NB4 (cell line): ENCODE data around the gene ZNF516.

ENCODE experiments used
- DNase-seq: peaks from one replicate; pipeline ENCODE4 v3.0.0; 2010; ENCODE audit warnings: low read depth
- H3K4me3 ChIP-seq: one replicate; pipeline ENCODE4 v1.5.1; 2011; ENCODE audit warnings: mild to moderate bottlenecking, low read depth, low read length, moderate library complexity
- CTCF ChIP-seq: IDR thresholded peaks from one replicate; pipeline ENCODE4 v1.5.1; 2012; ENCODE audit warnings: low read depth, low read length
- MAX ChIP-seq: IDR thresholded peaks from 2 replicates; pipeline ENCODE4 v1.6.1; 2011; ENCODE audit warnings: low read depth, low read length
- MYC ChIP-seq: IDR thresholded peaks from 2 replicates; pipeline ENCODE4 v1.6.1; 2011; ENCODE audit warnings: low read depth, low read length
- POLR2A ChIP-seq: IDR thresholded peaks from 2 replicates; pipeline ENCODE4 v1.6.1; 2011; ENCODE audit warnings: mild to moderate bottlenecking; ENCODE audit not compliant: insufficient read length; ENCODE audit errors: extremely low read depth

Gene ZNF516

GRCh38 chr18:76387608-76388007 is 107.4 kb downstream of the ZNF516 start:
- DNase-seq = no peak
- TF ChIP-seq CTCF = no peak
- no peak overlapping the region for H3K4me3 ChIP-seq

GRCh38 chr18:76386886-76387285 is 108.2 kb downstream of the ZNF516 start:
- no peak for DNase-seq
- H3K4me3 ChIP-seq = no peak overlapping the region
- no peak for TF ChIP-seq MYC

GRCh38 chr18:76386071-76386470 is 109.0 kb downstream of the ZNF516 start:
- no peak for DNase-seq
- no peak for TF ChIP-seq POLR2A
- TF ChIP-seq CTCF = no peak
- TF ChIP-seq MAX = no peak
- no peak for TF ChIP-seq MYC
- no peak overlapping the region for H3K4me3 ChIP-seq

- no peak for TF ChIP-seq POLR2A
- no peak for TF ChIP-seq MYC
- no peak for TF ChIP-seq MAX
- no peak for TF ChIP-seq CTCF
- DNase-seq = no peak
- no peak overlapping the region for H3K4me3 ChIP-seq
Measured at GRCh38 chr18:76385681-76385975, 109.4 kb downstream of the ZNF516 start.

GRCh38 chr18:76384861-76385680 is 110.0 kb downstream of the ZNF516 start:
- no peak overlapping the region for H3K4me3 ChIP-seq
- no peak for DNase-seq
- TF ChIP-seq MYC (no peak), CTCF (no peak), POLR2A (no peak), MAX (no peak)

- TF ChIP-seq POLR2A (no peak), MAX (no peak), MYC (no peak)
- no peak overlapping the region for H3K4me3 ChIP-seq
- DNase-seq = no peak
Measured at GRCh38 chr18:76384114-76384790, 110.8 kb downstream of the ZNF516 start.

- no peak for DNase-seq
- no peak overlapping the region for H3K4me3 ChIP-seq
- TF ChIP-seq POLR2A = no peak
- TF ChIP-seq MAX = no peak
- no peak for TF ChIP-seq CTCF
- no peak for TF ChIP-seq MYC
Measured at GRCh38 chr18:76383636-76384035, 111.4 kb downstream of the ZNF516 start.
